Astrocyte of the spinal cord (primary cell): ENCODE results near the gene ARF3.

ENCODE experiments used
- DNase-seq: peaks from one replicate; pipeline ENCODE4 v3.0.0; 2011; ENCODE audit warnings: low read depth, low spot score
- H3K4me3 ChIP-seq: 2 replicates; pipeline ENCODE4 v1.5.1; 2011; ENCODE audit warnings: low read depth, mild to moderate bottlenecking, low read length, moderate library complexity
- in situ Hi-C: cut with HindIII; loops from 2 replicates; pipeline ENCODE4 v1.10.0; 2017; ENCODE audit warnings: low sequenced_read_pairs
- TF ChIP-seq, protein P1 (sequence below): IDR thresholded peaks from 2 replicates; pipeline ENCODE4 v1.5.1; 2012; ENCODE audit warnings: low read depth, mild to moderate bottlenecking, low read length, inconsistent platforms

The ARF3 gene

GRCh38 chr12:48943221-48943620, 14.1 kb downstream of the ARF3 start:
- TF ChIP-seq, protein P1, sequence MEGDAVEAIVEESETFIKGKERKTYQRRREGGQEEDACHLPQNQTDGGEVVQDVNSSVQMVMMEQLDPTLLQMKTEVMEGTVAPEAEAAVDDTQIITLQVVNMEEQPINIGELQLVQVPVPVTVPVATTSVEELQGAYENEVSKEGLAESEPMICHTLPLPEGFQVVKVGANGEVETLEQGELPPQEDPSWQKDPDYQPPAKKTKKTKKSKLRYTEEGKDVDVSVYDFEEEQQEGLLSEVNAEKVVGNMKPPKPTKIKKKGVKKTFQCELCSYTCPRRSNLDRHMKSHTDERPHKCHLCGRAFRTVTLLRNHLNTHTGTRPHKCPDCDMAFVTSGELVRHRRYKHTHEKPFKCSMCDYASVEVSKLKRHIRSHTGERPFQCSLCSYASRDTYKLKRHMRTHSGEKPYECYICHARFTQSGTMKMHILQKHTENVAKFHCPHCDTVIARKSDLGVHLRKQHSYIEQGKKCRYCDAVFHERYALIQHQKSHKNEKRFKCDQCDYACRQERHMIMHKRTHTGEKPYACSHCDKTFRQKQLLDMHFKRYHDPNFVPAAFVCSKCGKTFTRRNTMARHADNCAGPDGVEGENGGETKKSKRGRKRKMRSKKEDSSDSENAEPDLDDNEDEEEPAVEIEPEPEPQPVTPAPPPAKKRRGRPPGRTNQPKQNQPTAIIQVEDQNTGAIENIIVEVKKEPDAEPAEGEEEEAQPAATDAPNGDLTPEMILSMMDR, result no peak
- H3K4me3 ChIP-seq, result no peak overlapping the region
- DNase-seq, result no peak
- in situ Hi-C loops, result no loop called here

DNA sequence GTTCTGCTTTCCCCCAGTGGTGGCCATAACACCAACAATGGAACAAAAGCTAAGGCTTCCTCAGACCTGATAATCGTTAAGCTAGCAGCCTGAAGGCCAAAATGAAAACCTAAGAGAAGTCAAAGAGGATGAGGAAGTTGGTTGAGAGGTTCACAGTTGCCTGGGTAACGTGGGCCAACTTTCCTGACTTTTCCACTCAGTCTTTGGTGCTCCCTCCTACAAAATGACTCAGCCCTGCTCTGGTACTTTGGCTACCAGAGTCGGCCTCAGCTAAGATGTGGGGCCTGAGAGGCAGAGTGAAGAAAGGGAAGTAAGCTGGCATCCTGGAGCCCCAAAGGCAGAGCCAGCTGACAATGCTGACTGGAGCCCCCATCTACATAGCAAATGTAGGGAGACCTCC, 17.1 kb downstream of the ARF3 start:
- no peak for DNase-seq
- H3K4me3 ChIP-seq, result no peak overlapping the region
- in situ Hi-C loops, result no loop called here
- TF ChIP-seq, protein P1, result no peak

- no peak for DNase-seq
- no peak overlapping the region for H3K4me3 ChIP-seq
- TF ChIP-seq, protein P1, result no peak
- in situ Hi-C loops, result no loop called here
Observed at GRCh38 chr12:48938805-48939204, 18.5 kb downstream of the ARF3 start.

DNA sequence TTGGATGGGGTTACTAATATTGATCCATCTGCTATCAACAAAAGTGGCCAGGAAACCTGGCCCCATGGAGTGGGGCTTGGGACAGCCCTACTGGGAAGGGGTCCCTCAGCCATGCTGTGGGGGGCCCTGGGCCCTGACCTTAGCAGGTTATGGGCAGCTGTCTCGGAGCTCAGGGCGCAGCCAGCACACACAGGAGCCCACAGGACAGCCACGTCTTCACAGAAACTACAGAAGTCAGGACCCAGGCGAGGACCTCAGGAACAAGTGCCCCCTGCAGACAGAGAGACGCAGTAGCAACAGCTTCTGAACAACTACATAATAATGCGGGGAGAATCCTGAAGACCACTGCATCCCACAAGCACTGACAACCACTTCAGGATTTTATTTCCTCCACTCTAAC, 20.1 kb downstream of the ARF3 start:
- TF ChIP-seq, protein P1, result peak; percentile 33
- no peak for DNase-seq
- in situ Hi-C loops, result no loop called here
- no peak overlapping the region for H3K4me3 ChIP-seq

- no peak overlapping the region for H3K4me3 ChIP-seq
- peak; percentile 62 for DNase-seq
- in situ Hi-C loops, result no loop called here
- TF ChIP-seq, protein P1, result peak; percentile 95
Observed at GRCh38 chr12:48936379-48936979, 20.8 kb downstream of the ARF3 start.

DNA sequence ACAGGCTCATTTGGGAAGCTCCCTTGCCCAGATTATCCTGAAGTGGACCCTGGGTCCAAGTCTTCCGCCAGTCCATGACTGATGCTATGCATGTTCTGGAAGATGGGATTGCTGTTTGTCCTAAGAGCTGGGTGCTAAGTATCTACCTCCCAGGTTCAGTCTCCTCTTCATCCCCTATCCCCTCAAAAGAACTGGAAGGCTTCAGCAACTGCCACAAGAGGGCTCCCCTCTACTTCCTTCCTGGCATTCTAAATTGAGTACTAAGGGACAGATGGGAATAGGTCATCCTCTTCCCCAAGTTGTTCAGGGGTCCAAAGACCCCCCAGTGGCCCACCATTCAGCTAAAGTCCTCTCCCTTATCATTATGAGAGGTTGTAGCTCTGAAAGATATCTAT, 23.0 kb downstream of the ARF3 start:
- in situ Hi-C loops, result no loop called here
- DNase-seq, result no peak
- TF ChIP-seq, protein P1, result peak; percentile 44
- no peak overlapping the region for H3K4me3 ChIP-seq
